CD14-positive monocyte (primary cell): ENCODE data around the gene TFG. TPM values are rescaled to one million over a fixed set of nuclear protein-coding genes. Genes with fewer than 3 reads are reported as not detected.

ENCODE experiments used
- DNase-seq, 3 donors: peaks; one replicate each; pipeline ENCODE4 v3.0.0-alpha.2; 2011 to 2022
- H2AFZ ChIP-seq: 2 replicates; pipeline ENCODE4 v1.6.0; 2012; ENCODE audit warnings: mild to moderate bottlenecking, low read depth, low read length, inconsistent platforms; ENCODE audit not compliant: insufficient read depth, poor library complexity, severe bottlenecking
- H3K27ac ChIP-seq, 2 donors: 1 replicate in 1 of 2; 2 replicates in 1 of 2; pipeline ENCODE4 v1.5.1; 2012 to 2013; ENCODE audit warnings: low read length in 2 of 2, control low read depth in 1 of 2, inconsistent platforms in 1 of 2, low read depth in 1 of 2, mild to moderate bottlenecking in 1 of 2
- H3K27me3 ChIP-seq, 2 donors: one replicate each; pipeline versions ENCODE4 v1.6.0 to v1.6.1; 2011 to 2013; ENCODE audit warnings: low read length in 2 of 2; ENCODE audit not compliant: control insufficient read depth in 2 of 2, insufficient read depth in 2 of 2
- H3K36me3 ChIP-seq, 2 donors: replicated peaks in 1 of 2; 1 replicate in 1 of 2; 2 replicates in 1 of 2; pipeline versions ENCODE4 v1.5.1 to v1.6.1; 2012 to 2013; ENCODE audit warnings: low read length in 2 of 2, control low read depth in 1 of 2, inconsistent platforms in 1 of 2, mild to moderate bottlenecking in 1 of 2; ENCODE audit not compliant: insufficient read depth in 2 of 2, control insufficient read depth in 1 of 2
- H3K4me1 ChIP-seq, 2 donors: 1 replicate in 1 of 2; 2 replicates in 1 of 2; pipeline versions ENCODE4 v1.5.1 to v1.6.1; 2012 to 2013; ENCODE audit warnings: low read length in 2 of 2, control low read depth in 1 of 2, inconsistent platforms in 1 of 2, mild to moderate bottlenecking in 1 of 2, moderate library complexity in 1 of 2; ENCODE audit not compliant: insufficient read depth in 2 of 2, control insufficient read depth in 1 of 2
- H3K4me2 ChIP-seq: replicated peaks from 2 replicates; pipeline ENCODE3; 2012; ENCODE audit warnings: low read length, moderate library complexity, mild to moderate bottlenecking; ENCODE audit not compliant: poor library complexity, severe bottlenecking; ENCODE audit errors: extremely low read depth
- H3K4me3 ChIP-seq, 3 experiments: fragments of 200-600 bp in 1 of 3; sonication (generic) in 1 of 3; replicated peaks in 1 of 3; 1 replicate in 2 of 3; 2 replicates in 1 of 3; pipeline ENCODE4 v1.5.1; 2011 to 2013; ENCODE audit warnings: low read length in 3 of 3, mild to moderate bottlenecking in 3 of 3, control low read depth in 2 of 3, low read depth in 2 of 3, inconsistent platforms in 1 of 3, moderate library complexity in 1 of 3
- H3K79me2 ChIP-seq: 2 replicates; pipeline ENCODE4 v1.6.0; 2012; ENCODE audit warnings: mild to moderate bottlenecking, control low read depth, inconsistent platforms, low read length, moderate library complexity; ENCODE audit not compliant: insufficient read depth
- H3K9ac ChIP-seq: 2 replicates; pipeline ENCODE4 v1.6.0; 2017; ENCODE audit warnings: low read length, mild to moderate bottlenecking; ENCODE audit not compliant: insufficient read depth, poor library complexity, severe bottlenecking
- H3K9me3 ChIP-seq, 2 donors: replicated peaks in 1 of 2; 1 replicate in 1 of 2; 2 replicates in 1 of 2; pipeline versions ENCODE4 v1.5.1 to v1.6.1; 2012 to 2013; ENCODE audit warnings: low read length in 2 of 2, control low read depth in 1 of 2; ENCODE audit not compliant: control insufficient read depth in 1 of 2, insufficient read depth in 1 of 2
- H4K20me1 ChIP-seq: 2 replicates; pipeline ENCODE4 v1.6.0; 2012; ENCODE audit warnings: mild to moderate bottlenecking, low read length, control low read depth, moderate library complexity; ENCODE audit not compliant: insufficient read depth
- H3K27ac Mint-ChIP-seq, 7 donors: one replicate each; pipeline ENCODE4 v1.8.0; 2020; ENCODE audit warnings: mild to moderate bottlenecking in 7 of 7, mixed read lengths in 7 of 7, moderate library complexity in 6 of 7, inconsistent platforms in 2 of 7
- H3K27me3 Mint-ChIP-seq, 3 donors: one replicate each; pipeline ENCODE4 v1.8.0; 2021 to 2022; ENCODE audit warnings: low read depth in 3 of 3, mild to moderate bottlenecking in 3 of 3, mixed read lengths in 3 of 3, moderate library complexity in 3 of 3, inconsistent platforms in 1 of 3
- H3K36me3 Mint-ChIP-seq, 2 donors: one replicate each; pipeline ENCODE4 v1.8.0; 2020; ENCODE audit warnings: mixed read lengths in 2 of 2, inconsistent platforms in 1 of 2, mild to moderate bottlenecking in 1 of 2
- H3K4me1 Mint-ChIP-seq: one replicate; pipeline ENCODE4 v1.8.0; 2020; ENCODE audit warnings: mild to moderate bottlenecking, mixed read lengths
- H3K4me3 Mint-ChIP-seq, 2 donors: one replicate each; pipeline ENCODE4 v1.8.0; 2020; ENCODE audit warnings: mild to moderate bottlenecking in 2 of 2, mixed read lengths in 2 of 2, moderate library complexity in 1 of 2
- H3K9me3 Mint-ChIP-seq, 7 donors: one replicate each; pipeline ENCODE4 v1.8.0; 2020 to 2022; ENCODE audit warnings: mixed read lengths in 7 of 7, mild to moderate bottlenecking in 6 of 7, moderate library complexity in 6 of 7, inconsistent platforms in 2 of 7
- WGBS: methylation state at CpG from one replicate; pipeline ENCODE4 v1.1.5; 2013; ENCODE audit warnings: missing lambda C conversion rate; ENCODE audit not compliant: insufficient coverage; 5-methylcytosine and 5-hydroxymethylcytosine counted together
- intact Hi-C, 2 donors: fragments of 100-400 bp; cut with micrococcal nuclease; formaldehyde crosslinking; loops; one replicate each; pipeline versions ENCODE4 v1.15.0 to v1.15.1; 2023
- polyA plus RNA-seq, 3 donors: library from polyadenylated mRNA; depleted of rRNA in 1 of 3; unstranded in 2 of 3; stranded (reverse) in 1 of 3; fragments of 300-500 nt in 2 of 3; fragments of >200 nt in 1 of 3; fragmentation: Illumina TruSeq in 2 of 3; gene quantifications; 1 replicate in 2 of 3; 2 replicates in 1 of 3; pipeline ENCODE4 v1.2.3, GENCODE V29; 2012 to 2021
- TF ChIP-seq, protein P1 (sequence below): fragments of 200-600 bp; IDR thresholded peaks from one replicate; pipeline ENCODE4 v1.8.0; 2022; ENCODE audit warnings: antibody characterized with exemption, mild to moderate bottlenecking

Gene TFG
- polyA plus RNA-seq, 3 donors = 37.9 to 51.2 (median 44.8) TPM

DNA sequence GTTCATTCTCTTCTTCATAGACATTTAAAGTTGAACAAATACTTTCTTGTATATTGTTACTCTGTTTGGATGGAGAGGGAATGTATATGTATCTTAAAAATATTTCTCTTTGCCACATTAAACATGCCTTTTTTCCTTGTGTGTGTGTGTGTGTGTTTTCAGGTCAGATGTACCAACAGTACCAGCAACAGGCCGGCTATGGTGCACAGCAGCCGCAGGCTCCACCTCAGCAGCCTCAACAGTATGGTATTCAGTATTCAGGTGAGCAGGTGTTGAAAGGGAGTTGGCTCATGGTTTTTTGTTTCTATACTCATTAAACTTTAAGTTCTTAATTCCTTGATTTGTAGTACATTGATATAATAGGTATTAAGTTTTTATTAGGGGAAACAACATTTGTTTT lies 35.4 kb downstream of the TFG start:
- no peak overlapping the region for H3K4me2 ChIP-seq
- H3K79me2 ChIP-seq = no peaks in the 10 kb centered on the region
- no peaks in the 10 kb centered on the region for H3K9me3 Mint-ChIP-seq
- H3K27ac Mint-ChIP-seq = peak overlapping the region in 1 of 7 donors; percentile 49
- H3K4me1 Mint-ChIP-seq = no peaks in the 10 kb centered on the region
- no peaks in the 10 kb centered on the region for H3K27me3 Mint-ChIP-seq
- no peak for DNase-seq
- no peak overlapping the region for H3K9ac ChIP-seq
- H3K27ac ChIP-seq = peak overlapping the region in 1 of 2 donors; percentile 14
- peaks cover 76 to 80% of the 10 kb centered on the region in 2 donors for H3K36me3 Mint-ChIP-seq
- TF ChIP-seq, protein P1, sequence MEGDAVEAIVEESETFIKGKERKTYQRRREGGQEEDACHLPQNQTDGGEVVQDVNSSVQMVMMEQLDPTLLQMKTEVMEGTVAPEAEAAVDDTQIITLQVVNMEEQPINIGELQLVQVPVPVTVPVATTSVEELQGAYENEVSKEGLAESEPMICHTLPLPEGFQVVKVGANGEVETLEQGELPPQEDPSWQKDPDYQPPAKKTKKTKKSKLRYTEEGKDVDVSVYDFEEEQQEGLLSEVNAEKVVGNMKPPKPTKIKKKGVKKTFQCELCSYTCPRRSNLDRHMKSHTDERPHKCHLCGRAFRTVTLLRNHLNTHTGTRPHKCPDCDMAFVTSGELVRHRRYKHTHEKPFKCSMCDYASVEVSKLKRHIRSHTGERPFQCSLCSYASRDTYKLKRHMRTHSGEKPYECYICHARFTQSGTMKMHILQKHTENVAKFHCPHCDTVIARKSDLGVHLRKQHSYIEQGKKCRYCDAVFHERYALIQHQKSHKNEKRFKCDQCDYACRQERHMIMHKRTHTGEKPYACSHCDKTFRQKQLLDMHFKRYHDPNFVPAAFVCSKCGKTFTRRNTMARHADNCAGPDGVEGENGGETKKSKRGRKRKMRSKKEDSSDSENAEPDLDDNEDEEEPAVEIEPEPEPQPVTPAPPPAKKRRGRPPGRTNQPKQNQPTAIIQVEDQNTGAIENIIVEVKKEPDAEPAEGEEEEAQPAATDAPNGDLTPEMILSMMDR = no peak
- intact Hi-C loops = no loop called here
- no CpG with 5 or more reads among the region's 2 CpGs for WGBS
- H3K4me3 Mint-ChIP-seq = no peak overlapping the region
- no peak overlapping the region for H2AFZ ChIP-seq
- no peaks in the 10 kb centered on the region for H3K9me3 ChIP-seq
- H3K36me3 ChIP-seq = peaks cover 88 to 99% of the 10 kb centered on the region in 2 donors
- no peak overlapping the region for H3K4me3 ChIP-seq
- no peaks in the 10 kb centered on the region for H3K4me1 ChIP-seq
- no peaks in the 10 kb centered on the region for H3K27me3 ChIP-seq
- no peaks in the 10 kb centered on the region for H4K20me1 ChIP-seq

DNA sequence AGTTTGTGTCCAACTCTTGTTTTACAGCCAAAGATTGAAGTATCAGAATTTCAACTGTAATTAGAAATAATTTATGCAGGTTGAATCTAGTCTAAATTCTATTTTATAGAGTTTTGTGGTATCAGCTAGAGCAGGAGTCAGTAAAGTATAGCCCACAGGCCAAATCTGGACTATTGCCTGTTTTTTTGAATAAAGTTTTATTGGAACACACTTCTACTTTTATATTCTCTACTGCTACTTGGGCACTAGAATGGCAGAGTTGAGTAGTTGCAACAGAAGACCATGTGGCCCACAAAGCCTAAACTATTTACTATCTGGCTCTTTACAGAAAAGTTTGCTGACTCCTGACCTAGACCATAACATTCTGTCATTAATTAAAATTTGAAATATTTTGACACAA lies 36.3 kb downstream of the TFG start:
- no peaks in the 10 kb centered on the region for H3K27me3 Mint-ChIP-seq
- H4K20me1 ChIP-seq = no peaks in the 10 kb centered on the region
- DNase-seq = no peak
- no peaks in the 10 kb centered on the region for H3K9me3 ChIP-seq
- H3K4me1 ChIP-seq = no peaks in the 10 kb centered on the region
- H2AFZ ChIP-seq = no peak overlapping the region
- H3K4me1 Mint-ChIP-seq = no peaks in the 10 kb centered on the region
- peaks cover 74 to 76% of the 10 kb centered on the region in 2 donors for H3K36me3 Mint-ChIP-seq
- H3K9me3 Mint-ChIP-seq = no peaks in the 10 kb centered on the region
- no peak overlapping the region for H3K9ac ChIP-seq
- no peak overlapping the region for H3K27ac ChIP-seq
- H3K4me2 ChIP-seq = no peak overlapping the region
- H3K79me2 ChIP-seq = no peaks in the 10 kb centered on the region
- H3K36me3 ChIP-seq = peaks cover 88 to 99% of the 10 kb centered on the region in 2 donors
- H3K27ac Mint-ChIP-seq = no peak overlapping the region
- H3K4me3 Mint-ChIP-seq = no peak overlapping the region
- intact Hi-C loops = no loop called here
- TF ChIP-seq, protein P1 = no peak
- H3K27me3 ChIP-seq = no peaks in the 10 kb centered on the region
- no peak overlapping the region for H3K4me3 ChIP-seq
